NCI-H748 (cell line): ENCODE data around the gene ADPGK.
A peak's percentile ranks its signal among the peaks of the same experiment; 100 is the strongest.
"Not testable (repeated sequence)": the region's sequence is repeated elsewhere in the genome, so short reads cannot be mapped to it uniquely, and the experiment has no call there.

ENCODE experiments used
- DNase-seq: peaks from one replicate; lab custom pipeline; 2025; ENCODE audit not compliant: unreplicated experiment; lab: John Stamatoyannopoulos, UW

The ADPGK gene

DNA sequence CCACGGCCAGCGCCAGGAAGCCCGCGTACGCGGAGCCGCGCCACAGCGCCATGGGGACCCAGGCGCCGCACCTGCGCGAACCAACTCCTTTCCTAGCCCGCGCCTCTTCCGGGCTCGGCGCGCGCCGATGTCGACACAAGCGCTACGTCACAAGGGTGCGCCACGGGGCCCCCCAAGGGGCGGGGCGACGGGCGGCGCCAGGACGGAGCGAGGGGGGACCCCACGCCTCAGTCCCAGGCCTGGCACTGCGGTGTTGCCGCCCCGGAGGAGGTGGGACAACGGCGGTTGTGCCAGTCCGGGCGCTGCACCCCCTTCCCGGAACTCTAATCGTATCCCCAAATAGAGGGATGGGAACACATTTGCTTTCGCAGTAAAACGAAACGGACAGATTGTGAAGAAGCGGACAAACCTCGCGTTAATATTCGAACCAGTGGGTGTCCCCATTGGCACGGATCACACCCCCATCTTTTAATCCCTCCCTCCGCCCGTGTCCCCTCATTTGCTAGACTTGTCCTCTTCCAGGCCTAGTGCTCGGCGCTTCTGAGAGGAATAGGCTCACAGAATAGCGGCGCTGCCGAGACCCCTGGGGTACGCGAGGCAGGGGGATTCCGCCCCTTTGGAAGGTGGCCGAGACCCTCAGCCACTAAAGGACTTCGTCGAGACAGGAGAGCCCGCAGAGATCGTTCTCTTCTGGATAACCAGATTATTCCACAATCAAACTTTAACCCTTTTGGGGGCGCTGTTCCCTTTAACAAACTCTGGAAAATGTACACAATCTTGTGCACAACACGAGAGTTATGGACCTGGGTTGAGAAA lies at the start of gene ADPGK:
Gene ADPGK (minus strand): TSS at position 119 of the 816 bp plus-strand sequence. CDS start 67 bp downstream, at position 52.
- peak; percentile 89 for DNase-seq

DNA sequence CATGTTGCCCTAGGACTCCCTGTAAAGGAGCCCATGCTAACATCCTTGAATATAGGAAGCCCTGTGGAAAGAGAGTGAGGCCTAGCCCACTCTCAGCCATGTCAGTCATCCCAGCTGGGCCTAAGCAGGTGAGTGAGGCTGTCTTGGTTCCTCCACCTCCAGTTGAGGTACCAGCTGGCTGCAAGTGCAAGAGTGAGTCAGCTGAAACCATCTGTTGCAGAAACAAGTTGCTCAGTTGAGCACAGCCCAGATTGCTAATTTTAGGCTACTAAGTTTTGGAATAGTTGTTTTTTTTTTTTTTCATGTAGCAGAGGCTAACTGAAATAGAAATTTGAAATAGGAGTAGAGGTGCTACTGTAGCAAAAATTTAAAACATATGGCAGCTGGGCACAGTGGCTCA lies 43.7 kb upstream of the ADPGK start:
- no peak for DNase-seq

DNA sequence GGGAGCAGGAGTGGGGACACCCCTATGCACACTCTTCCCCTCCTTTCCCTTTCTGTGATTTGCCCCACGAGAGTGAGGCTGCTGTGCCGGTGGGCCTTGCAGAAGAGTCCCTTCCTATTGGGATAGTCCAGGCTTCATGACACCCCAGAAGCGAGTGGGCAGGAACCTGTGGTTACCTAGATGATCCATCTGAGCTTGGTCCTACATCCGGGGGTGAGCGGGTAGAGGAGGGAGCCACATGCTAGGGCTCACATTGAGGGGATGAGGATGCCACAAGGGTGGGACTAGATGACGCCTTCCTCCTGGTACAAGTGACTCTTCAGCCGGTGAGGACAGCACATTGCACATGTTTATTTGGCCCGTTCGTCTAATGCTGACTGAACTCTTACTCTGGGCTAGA lies 43.1 kb upstream of the ADPGK start:
- no peak for DNase-seq

DNA sequence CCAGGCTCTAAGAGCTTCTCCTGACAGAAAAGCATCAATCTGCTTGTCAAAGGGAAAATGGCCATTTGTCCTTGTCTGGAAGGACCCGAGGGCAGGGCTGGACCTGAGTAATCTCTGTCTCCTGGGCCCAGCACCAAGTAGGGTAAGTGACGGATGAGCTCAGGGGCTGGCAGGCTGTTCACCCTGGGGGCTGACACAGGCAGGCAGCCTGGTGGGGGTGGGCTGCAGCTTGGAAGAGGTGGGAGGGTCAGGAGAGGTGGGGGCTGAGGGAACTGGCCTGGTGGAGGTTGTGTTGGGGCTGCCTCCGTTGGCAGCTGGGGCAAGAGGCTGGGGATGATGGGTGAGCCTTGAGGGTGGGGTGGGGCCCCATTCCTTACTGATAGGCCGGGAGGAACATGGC lies 42.3 kb upstream of the ADPGK start:
- no peak for DNase-seq

DNA sequence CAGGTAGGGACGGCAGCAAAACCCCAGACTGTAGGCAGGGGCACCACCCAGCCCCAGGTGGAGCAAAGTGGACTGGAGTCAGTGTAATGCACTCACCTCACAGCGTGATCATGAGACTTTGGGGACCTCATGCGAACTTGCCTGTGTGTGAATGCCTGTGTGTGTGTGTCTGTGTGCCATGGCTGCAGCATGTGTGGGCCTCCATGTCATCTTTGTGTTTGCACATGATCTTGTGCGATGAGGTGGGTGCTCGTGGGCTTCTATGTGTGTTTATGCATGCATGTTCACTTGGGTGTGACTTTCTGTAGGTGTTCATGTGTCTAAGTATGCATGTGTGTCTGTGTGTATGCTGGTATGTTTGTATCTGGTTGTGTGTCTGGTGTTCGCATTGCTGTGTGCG lies 41.2 kb upstream of the ADPGK start:
- DNase-seq = no peak

DNA sequence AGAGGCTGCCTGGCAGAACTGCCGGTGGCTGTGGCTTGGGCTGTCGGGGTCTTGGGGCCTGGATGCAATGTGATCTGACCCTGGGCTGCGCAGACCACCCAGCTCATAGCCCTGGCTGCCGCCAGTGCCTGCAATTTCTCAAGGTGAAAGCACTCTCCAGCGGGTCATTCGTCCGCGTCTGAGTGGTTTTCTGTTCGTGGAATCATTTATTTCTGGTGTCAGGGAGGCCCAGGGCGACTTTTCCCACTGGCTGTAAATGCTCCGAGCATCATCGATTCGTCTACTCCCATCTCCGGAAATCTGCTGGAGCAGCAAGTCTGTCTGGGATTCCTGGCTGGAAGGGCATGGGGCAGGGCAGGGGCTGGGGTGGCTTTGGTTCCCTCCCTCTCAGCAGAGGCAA lies 40.6 kb upstream of the ADPGK start:
- no peak for DNase-seq

DNA sequence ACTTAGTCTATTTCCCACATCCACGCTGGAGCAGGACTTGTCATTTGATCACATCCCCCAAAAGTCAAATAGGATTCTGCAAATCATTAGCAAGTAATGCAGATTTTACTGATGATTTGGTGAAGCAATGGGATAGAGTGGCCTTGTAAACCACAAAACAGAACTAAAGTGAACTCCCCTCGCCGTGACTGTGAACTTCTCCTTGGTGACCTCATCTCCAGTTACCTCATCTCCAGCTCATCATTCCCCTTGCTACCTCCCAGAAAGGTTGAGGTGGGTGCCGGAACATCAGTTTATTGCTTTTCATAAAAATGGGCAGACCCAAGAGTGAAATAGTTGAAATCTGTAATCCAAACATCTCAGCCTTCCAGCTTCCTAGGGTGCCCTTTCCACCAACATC lies 36.7 kb upstream of the ADPGK start:
- no peak for DNase-seq

DNA sequence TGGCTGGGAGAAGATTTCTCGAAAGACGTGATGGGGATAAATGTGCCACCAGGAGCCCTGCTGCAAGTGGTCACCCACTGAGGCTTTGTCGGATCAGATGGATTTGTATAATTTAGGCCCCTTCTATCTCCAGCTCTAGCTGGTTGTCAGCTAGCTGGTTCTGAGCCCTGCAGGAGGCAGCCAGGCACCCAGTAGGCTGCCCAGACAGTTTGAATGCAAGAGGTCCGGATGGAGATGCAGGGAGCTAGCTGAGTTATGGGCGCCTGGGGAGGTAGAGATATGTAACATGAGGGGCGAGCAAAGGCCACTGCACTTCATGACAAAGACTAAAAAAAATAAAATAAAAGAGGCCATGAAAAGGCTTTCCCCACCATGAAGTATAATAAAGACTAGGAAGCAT lies 35.1 kb upstream of the ADPGK start:
- DNase-seq = no peak

DNA sequence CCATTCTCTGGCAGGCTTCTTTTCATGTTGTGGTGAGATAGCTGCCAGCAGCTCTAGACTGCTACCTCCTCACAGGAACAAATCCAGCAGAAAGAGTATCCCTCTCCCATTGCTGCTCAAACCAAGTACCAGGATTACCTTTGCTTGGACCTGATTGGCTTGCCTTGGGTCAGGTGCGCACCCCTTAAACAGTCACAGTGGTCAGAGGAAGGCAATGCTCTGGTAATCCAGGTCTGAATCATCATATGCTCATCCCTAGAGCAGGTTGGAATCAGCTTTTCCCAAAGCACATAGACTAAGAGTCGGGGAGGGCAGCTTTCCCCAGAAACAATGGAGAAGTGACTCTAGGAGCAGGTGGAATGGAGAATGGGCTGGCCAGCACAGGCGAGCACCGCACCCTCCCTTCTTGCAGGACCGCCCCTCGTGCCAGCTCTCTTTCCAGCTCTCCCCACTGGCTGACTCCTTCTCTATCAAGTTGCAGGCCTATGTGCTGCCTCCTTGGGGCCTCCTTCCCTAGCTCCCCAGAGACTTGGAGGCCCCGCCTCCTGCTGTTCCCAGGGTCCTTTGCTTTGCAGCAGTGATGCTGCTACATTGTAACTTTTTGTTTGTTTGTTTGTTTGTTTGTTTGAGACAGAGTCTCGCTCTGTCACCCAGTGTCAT lies 29.9 kb upstream of the ADPGK start:
- DNase-seq = no peak

DNA sequence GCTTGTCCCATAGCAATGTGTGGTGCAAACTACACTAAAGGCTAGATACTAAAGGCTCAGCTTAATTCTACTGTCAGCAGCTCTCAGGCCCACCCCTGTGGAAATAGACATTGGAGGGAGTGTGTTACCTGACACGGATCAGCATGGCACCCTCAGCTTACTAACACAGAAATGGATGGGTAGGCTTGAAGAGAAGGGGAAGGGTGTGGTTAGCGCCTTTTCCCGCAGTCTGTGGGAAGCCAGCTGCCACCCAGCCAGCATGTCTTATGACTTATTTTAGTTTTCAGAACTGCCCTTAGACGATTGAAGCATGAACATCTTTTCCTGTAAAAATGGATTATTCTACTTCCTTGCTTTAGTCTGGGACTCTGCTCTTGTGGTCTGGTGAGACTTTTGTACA lies 25.8 kb upstream of the ADPGK start:
- DNase-seq = no peak

DNA sequence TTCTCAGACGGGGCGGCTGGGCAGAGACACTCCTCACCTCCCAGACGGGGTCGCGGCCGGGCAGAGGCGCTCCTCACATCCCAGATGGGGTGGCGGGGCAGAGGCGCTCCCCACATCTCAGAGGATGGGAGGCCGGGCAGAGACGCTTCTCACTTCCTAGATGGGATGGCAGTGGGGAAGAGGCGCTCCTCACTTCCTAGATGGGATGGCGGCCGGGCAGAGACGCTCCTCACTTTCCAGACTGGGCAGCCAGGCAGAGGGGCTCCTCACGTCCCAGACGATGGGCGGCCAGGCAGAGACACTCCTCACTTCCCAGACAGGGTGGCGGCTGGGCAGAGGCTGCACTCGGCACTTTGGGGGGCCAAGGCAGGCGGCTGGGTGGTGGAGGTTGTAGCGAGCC lies 23.8 kb upstream of the ADPGK start:
- DNase-seq = not testable (repeated sequence)

DNA sequence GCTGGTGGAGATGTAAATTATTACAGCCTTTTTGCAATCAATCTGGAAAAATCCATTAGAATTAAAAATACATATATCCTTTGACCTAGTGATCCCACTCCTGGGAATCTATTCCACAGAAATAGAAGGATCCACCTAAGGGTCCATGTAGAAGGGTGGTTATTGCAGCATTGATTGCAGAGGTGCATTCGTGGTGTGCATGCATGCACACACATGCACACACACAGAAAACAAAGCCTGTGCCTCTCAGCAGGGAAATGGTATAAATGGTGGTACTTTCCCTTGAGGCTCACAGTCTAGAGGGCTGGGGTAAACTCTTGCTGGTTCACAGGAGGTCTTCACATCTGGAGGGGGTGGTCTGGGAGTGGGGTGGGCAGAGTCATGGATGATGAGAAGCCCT lies 19.4 kb upstream of the ADPGK start:
- no peak for DNase-seq

DNA sequence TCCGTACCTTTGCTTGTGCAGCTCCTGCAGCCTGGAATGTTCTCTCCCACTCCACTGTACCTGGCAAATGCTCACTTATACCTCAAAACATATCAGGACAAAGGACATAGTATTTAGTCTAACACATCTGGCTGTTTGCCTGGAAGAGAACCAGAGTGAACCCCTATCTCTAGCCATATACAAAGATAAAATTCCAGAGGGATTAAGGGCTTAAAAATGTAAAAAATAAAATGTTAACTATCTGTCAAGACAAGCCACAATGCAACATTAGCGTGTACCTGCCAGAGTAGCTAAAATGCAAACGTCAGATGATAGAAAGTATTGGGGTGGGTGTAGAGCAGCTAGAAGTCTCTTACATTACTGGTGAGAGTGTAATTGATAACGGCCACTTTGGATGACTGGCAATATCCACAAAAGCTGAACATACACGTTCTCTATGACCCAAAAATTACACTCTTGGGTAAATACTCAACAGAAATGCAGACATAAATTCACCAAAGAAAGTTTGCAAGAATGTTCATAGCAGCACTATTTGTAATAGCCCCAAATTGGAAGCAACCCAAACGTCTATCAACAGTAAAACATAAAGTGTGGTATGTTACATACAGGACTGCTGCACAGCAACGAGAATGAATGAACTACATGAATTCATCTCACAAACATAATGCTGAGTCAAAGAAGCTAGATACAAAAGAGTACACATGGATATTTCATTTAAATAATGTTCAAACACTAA lies 18.2 kb upstream of the ADPGK start:
- no peak for DNase-seq

DNA sequence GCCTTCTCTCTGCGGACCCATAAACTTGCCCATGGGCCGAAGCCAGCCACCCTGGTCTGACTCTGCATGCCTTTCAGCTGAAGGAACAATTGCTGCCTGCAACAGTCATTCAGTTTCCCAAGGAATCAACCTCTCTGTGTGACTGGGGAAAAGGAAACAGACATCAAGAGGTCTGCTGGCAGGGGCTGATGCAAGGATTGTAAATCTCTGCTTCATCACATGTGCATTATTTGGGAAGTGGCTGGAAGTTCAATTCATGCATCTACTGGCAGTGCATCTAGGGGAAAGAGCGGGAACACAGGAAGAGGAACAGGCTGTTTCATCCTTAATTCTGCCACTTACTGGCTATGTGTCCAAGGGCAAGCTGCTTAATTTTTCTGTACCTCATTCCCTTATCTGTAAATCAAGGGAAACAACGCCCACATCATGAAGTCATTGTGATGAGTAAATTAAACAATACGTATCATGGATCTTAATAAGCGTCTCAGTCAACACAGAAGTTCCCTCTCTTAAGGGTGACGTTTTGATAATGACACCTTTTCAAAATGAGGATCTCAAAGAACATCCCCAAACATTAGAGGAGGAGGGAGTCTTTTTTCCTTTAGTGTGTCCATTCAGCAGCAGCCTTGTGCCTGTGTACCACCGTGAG lies 17.4 kb upstream of the ADPGK start:
- DNase-seq = no peak

DNA sequence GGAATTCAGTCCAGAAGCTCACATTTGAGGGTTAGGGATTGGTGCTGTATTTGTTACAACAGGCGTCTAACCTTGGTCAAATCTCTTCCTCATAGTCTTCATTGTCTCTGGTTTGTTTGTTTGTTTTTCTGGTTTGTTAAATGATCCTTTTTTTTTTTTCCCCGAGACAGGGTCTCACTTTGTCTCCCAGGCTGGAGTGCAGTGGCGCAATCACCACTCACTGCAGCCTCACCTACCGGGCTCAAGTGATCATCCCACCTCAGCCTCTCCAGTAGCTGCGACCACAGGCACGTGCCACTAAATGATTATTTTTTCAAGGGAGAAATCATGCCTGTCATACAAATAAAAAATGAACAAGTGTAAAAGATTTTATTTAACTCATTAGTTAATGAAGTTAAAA lies 14.3 kb upstream of the ADPGK start:
- DNase-seq = peak; percentile 2

DNA sequence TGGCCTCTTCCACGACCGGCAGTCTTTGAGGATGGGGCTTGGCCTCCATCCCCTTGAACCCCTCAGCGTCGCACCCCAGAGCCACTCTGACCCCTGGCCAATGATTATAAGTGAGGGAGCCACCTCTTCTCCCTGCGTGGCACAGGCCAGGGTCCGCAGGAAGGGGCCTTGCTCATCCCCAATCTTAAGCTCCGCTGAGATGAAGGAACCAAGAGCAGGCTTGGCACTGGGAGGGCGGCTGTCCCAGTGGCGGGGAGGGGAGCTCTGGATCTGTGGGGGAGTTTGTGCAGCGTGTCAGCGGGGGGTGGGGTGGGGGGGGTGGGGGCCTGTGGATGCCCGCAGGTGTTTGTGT lies 13.8 kb upstream of the ADPGK start:
- no peak for DNase-seq

DNA sequence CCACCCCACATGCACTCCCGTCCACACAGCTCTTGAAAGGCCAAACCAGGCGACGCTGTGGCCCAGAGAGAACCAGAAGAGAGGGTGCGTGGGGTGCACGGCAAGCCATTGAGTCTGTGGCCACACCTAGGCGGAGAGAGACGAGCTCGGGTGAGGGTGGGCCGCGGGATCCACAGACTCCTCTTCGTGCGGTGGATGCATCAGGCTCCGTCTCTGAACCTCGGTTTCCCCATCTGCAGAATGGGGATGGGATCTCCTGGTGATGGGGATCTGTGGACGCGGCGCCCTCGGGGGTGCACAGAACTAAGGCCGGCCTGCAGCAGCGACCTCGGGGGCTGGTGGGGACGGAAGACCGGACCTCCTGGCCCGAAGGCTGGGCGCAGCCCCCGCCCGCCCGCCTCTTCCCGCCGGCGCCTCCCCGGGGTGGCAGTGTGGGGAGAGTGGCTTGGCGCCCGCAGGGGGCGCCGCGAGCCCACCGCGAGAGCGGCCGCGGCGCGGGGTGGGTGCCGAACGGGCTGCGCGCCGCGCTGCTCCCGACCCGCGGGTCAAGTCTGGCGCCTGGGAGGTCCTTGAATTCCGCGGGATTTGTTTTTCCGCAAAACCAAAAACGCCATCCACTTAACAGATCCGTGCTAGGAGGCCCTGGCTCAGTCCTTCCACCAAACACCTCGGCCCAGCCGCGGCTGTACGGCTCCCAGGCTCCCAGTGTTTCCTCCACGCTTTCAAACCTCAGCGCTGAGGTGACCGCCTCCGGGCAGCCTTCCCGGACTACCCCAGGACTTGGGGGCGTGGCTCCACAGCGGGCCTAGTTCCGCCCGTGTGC lies 13.2 kb upstream of the ADPGK start:
- peak; percentile 64 for DNase-seq

DNA sequence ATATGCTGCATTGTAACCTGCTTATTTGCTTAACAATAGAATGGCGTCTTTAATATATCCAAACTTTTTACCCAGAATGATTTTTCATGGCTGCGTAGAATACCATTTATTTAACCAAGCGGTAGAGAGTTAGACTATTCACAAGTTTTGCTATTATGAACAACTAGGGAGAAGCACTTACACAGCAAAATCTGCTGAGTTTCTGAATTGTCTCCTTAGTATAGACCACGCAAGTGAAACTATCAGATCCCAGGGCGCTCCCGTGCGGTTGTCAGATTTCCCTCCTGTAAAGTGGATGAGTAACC lies 12.6 kb upstream of the ADPGK start:
- DNase-seq = no peak

DNA sequence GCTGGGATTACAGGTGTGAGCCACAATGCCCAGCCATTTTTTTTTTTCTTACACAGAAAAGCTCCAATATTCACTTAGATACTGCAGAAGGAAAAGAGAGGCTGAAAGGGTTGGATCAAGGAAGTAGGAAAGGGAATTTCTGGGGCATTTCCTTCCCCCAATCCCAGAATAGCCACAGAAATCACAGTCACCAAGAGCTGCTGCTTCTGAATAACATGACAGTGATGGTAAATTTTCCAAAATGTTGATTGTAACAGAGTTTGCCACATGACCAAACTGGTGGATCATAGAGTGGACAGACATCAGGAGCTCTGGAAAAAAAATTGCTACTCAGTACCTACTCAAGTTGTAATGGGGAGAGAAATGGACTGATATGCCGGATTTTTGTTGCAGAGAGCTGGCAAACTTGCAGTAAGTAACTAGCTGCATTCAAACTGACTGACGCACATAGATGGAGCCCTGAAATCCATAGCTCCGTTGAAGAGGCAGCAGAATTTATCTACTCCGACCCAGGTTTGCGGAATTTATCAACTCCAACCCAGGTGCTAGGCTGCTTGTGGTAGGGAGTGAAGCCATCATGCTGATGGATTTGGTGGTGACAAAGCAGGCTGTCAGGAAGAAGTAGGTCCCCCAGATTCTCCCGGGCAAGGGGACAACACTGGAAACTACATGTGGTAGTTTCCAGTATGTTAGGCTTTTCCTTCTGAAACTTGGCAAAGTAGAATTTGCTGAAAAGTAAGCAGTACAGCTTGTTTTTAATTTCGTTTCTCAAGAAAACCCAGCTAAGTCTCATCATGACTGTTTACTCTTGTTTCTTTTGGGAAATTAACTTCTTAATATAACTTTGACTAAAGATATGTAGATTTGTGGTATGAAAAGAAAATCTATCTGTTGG lies 10.5 kb upstream of the ADPGK start:
- DNase-seq = no peak

DNA sequence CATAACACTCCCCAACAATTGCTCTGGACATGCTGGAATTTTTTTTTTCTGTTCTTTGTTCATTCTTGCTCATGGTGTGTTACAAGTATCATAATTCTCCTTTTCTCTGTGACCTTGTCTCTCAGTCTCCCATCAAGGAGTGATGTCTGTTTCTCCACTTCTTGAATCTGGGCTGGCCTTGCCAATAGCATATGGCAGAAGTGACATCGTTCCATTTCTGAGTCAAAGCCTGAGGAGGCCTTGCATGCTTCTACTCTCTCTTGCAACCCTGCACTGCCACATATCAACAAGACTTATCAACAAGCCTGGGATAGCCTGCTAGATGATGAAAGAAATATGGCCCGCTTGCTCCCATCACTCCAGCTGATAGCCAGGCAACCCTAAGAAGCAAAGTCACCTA lies 8.9 kb upstream of the ADPGK start:
- DNase-seq = no peak
